Caco-2 (cell line): ENCODE measurements around the gene VTI1A. TPM values are rescaled to one million over a fixed set of nuclear protein-coding genes. Genes with fewer than 3 reads are reported as not detected.

Experiments used
- BruUV-seq: library from RNA; stranded (reverse); fragments of 400-500 nt; replicated peaks from 2 replicates; lab custom pipeline; 2021; lab: Mats Ljungman, UMichigan
- CTCF ChIA-PET: fragments of 300-600 bp; sonication (Branson Sonifier 250); formaldehyde crosslinking; loops from one replicate; lab custom pipeline; 2022; ENCODE audit warnings: antibody characterized with exemption; lab: Charles Lee
- POLR2A ChIA-PET: fragments of 300-600 bp; sonication (Branson Sonifier 250); formaldehyde crosslinking; loops from one replicate; lab custom pipeline; 2022; ENCODE audit warnings: antibody characterized with exemption; lab: Charles Lee
- DNase-seq, 2 experiments: peaks; one replicate each; pipeline versions ENCODE4 v3.0.0 to v3.0.0-alpha.2; 2020 to 2022
- H3K27me3 ChIP-seq: replicated peaks from 2 replicates; pipeline ENCODE4 v1.6.0; 2011; ENCODE audit warnings: low read length; ENCODE audit not compliant: control insufficient read depth, insufficient read depth
- H3K36me3 ChIP-seq: 2 replicates; pipeline ENCODE4 v1.5.1; 2011; ENCODE audit warnings: low read length; ENCODE audit not compliant: control insufficient read depth, insufficient read depth
- H3K4me1 ChIP-seq: fragments of 250-450 bp; sonication (Bioruptor Pico); 2 replicates; pipeline ENCODE4 v1.5.1; 2020; ENCODE audit warnings: mild to moderate bottlenecking
- H3K4me3 ChIP-seq: 2 replicates; pipeline ENCODE4 v1.5.1; 2011; ENCODE audit warnings: low read depth, mild to moderate bottlenecking, control low read depth, low read length
- H3K9me3 ChIP-seq: fragments of 250-450 bp; sonication (Bioruptor Pico); 2 replicates; pipeline ENCODE4 v1.5.1; 2020; ENCODE audit warnings: mild to moderate bottlenecking, moderate library complexity
- H3K27ac Mint-ChIP-seq: one replicate; pipeline ENCODE4 v1.8.0; 2022; ENCODE audit warnings: mixed read lengths; ENCODE audit not compliant: unreplicated experiment
- H3K27me3 Mint-ChIP-seq: one replicate; pipeline ENCODE4 v1.8.0; 2022; ENCODE audit warnings: mixed read lengths; ENCODE audit not compliant: insufficient read depth, unreplicated experiment
- H3K36me3 Mint-ChIP-seq: one replicate; pipeline ENCODE4 v1.8.0; 2022; ENCODE audit warnings: mild to moderate bottlenecking, mixed read lengths; ENCODE audit not compliant: insufficient read depth, unreplicated experiment
- H3K4me1 Mint-ChIP-seq: one replicate; pipeline ENCODE4 v1.8.0; 2022; ENCODE audit warnings: low read depth, mixed read lengths; ENCODE audit not compliant: unreplicated experiment
- H3K4me3 Mint-ChIP-seq: one replicate; pipeline ENCODE4 v1.8.0; 2022; ENCODE audit warnings: mild to moderate bottlenecking, moderate library complexity, mixed read lengths; ENCODE audit not compliant: unreplicated experiment
- H3K9me3 Mint-ChIP-seq: one replicate; pipeline ENCODE4 v1.8.0; 2022; ENCODE audit warnings: mixed read lengths; ENCODE audit not compliant: unreplicated experiment
- CTCF ChIP-seq, 2 experiments: fragments of 200-600 bp in 1 of 2; IDR thresholded peaks; 1 replicate in 1 of 2; 2 replicates in 1 of 2; pipeline versions ENCODE4 v1.5.1 to v1.8.0; 2011 to 2022; ENCODE audit warnings: antibody characterized with exemption in 1 of 2, control low read depth in 1 of 2, inconsistent platforms in 1 of 2, low read depth in 1 of 2, low read length in 1 of 2, mild to moderate bottlenecking in 1 of 2, moderate library complexity in 1 of 2; ENCODE audit not compliant: insufficient read depth in 1 of 2, severe bottlenecking in 1 of 2, unreplicated experiment in 1 of 2
- intact Hi-C: fragments of 100-400 bp; cut with micrococcal nuclease; formaldehyde crosslinking; loops from one replicate; pipeline ENCODE4 v1.10.0; 2022; ENCODE audit not compliant: unreplicated experiment
- total RNA-seq: library from RNA; stranded (reverse); gene quantifications from 2 replicates; pipeline ENCODE4 v1.2.3, GENCODE V29; 2022

The VTI1A gene
- total RNA-seq, 1 experiment from 2014 or later = 45.6 TPM

- Mint-ChIP-seq H3K27ac (no peak overlapping the region), H3K4me1 (no peaks in the 10 kb centered on the region), H3K36me3 (peaks cover 5% of the 10 kb centered on the region), H3K27me3 (no peaks in the 10 kb centered on the region), H3K4me3 (no peak overlapping the region), H3K9me3 (no peaks in the 10 kb centered on the region)
- CTCF ChIA-PET = no interaction called here
- H3K4me1 ChIP-seq = no peaks in the 10 kb centered on the region
- no peak for DNase-seq
- H3K4me3 ChIP-seq = no peak overlapping the region
- intact Hi-C loops = no loop called here
- H3K9me3 ChIP-seq = no peaks in the 10 kb centered on the region
- no peaks in the 10 kb centered on the region for H3K27me3 ChIP-seq
- no TSS peak for BruUV-seq
- no peaks in the 10 kb centered on the region for H3K36me3 ChIP-seq
- TF ChIP-seq CTCF (IDR thresholded peaks at IDR 0.05; ENCODE audit: insufficient read depth in 1 of 2, low read depth in 1 of 2, low read length in 1 of 2, severe bottlenecking in 1 of 2, unreplicated experiment in 1 of 2) = no peak
- POLR2A ChIA-PET = no interaction called here
Measured at GRCh38 chr10:112532189-112532588, 85.2 kb downstream of the VTI1A start.

- DNase-seq = no peak
- no peaks in the 10 kb centered on the region for H3K27me3 ChIP-seq
- POLR2A ChIA-PET = no interaction called here
- Mint-ChIP-seq H3K4me1 (no peaks in the 10 kb centered on the region), H3K27me3 (no peaks in the 10 kb centered on the region), H3K27ac (no peak overlapping the region), H3K9me3 (no peaks in the 10 kb centered on the region), H3K36me3 (peaks cover 7% of the 10 kb centered on the region), H3K4me3 (no peak overlapping the region)
- no TSS peak for BruUV-seq
- H3K9me3 ChIP-seq = no peaks in the 10 kb centered on the region
- no peak for TF ChIP-seq CTCF (IDR thresholded peaks at IDR 0.05; ENCODE audit: insufficient read depth in 1 of 2, low read depth in 1 of 2, low read length in 1 of 2, severe bottlenecking in 1 of 2, unreplicated experiment in 1 of 2)
- no peaks in the 10 kb centered on the region for H3K36me3 ChIP-seq
- intact Hi-C loops = no loop called here
- CTCF ChIA-PET = no interaction called here
- H3K4me3 ChIP-seq = no peak overlapping the region
- H3K4me1 ChIP-seq = no peaks in the 10 kb centered on the region
Measured at GRCh38 chr10:112532956-112533355, 85.9 kb downstream of the VTI1A start.

- no peaks in the 10 kb centered on the region for H3K36me3 ChIP-seq
- H3K4me3 Mint-ChIP-seq = no peak overlapping the region
- H3K9me3 Mint-ChIP-seq = no peaks in the 10 kb centered on the region
- H3K36me3 Mint-ChIP-seq = peaks cover 12% of the 10 kb centered on the region
- no peaks in the 10 kb centered on the region for H3K4me1 Mint-ChIP-seq
- no peaks in the 10 kb centered on the region for H3K9me3 ChIP-seq
- H3K4me1 ChIP-seq = no peaks in the 10 kb centered on the region
- CTCF ChIA-PET = no interaction called here
- H3K27me3 ChIP-seq = no peaks in the 10 kb centered on the region
- H3K27ac Mint-ChIP-seq = no peak overlapping the region
- no TSS peak for BruUV-seq
- H3K27me3 Mint-ChIP-seq = no peaks in the 10 kb centered on the region
- no peak for DNase-seq
- no peak overlapping the region for H3K4me3 ChIP-seq
- intact Hi-C loops = no loop called here
- TF ChIP-seq CTCF (IDR thresholded peaks at IDR 0.05; ENCODE audit: insufficient read depth in 1 of 2, low read depth in 1 of 2, low read length in 1 of 2, severe bottlenecking in 1 of 2, unreplicated experiment in 1 of 2) = no peak
- POLR2A ChIA-PET = no interaction called here
Measured at GRCh38 chr10:112533916-112534315, 86.9 kb downstream of the VTI1A start.
